Keratinocyte (primary cell): ENCODE measurements around the gene FLAD1. TPM values are rescaled to one million over a fixed set of nuclear protein-coding genes. Genes with fewer than 3 reads are reported as not detected.

Source experiments
- DNase-seq: peaks from one replicate; pipeline ENCODE4 v3.0.0-alpha.2; 2011; ENCODE audit warnings: low read depth, missing footprints, low spot score
- FAIRE-seq: peaks from 2 replicates; lab custom pipeline; 2011; peaks lifted over from hg19 to GRCh38; lab: Jason Lieb, UNC
- H2AFZ ChIP-seq: 2 replicates; pipeline ENCODE4 v1.6.0; 2012; ENCODE audit warnings: low read length, control low read depth, inconsistent platforms; ENCODE audit not compliant: control insufficient read depth
- H3K27ac ChIP-seq: 2 replicates; pipeline ENCODE4 v1.5.1; 2011; ENCODE audit warnings: low read length; ENCODE audit not compliant: control insufficient read depth, insufficient read depth
- H3K27me3 ChIP-seq: 3 replicates; pipeline ENCODE4 v1.6.0; 2011; ENCODE audit warnings: low read length; ENCODE audit not compliant: control insufficient read depth, insufficient read depth; ENCODE audit errors: extremely low read depth
- H3K36me3 ChIP-seq, 2 experiments: 2 replicates in 1 of 2; 3 replicates in 1 of 2; pipeline ENCODE4 v1.5.1; 2011; ENCODE audit warnings: low read length in 2 of 2, mild to moderate bottlenecking in 1 of 2; ENCODE audit not compliant: control insufficient read depth in 2 of 2, insufficient read depth in 2 of 2; ENCODE audit errors: extremely low read depth in 1 of 2
- H3K4me1 ChIP-seq: 3 replicates; pipeline ENCODE4 v1.5.1; 2011; ENCODE audit warnings: low read length; ENCODE audit not compliant: control insufficient read depth, insufficient read depth; ENCODE audit errors: extremely low read depth
- H3K4me2 ChIP-seq: 3 replicates; pipeline ENCODE4 v1.6.0; 2011; ENCODE audit warnings: low read depth, low read length; ENCODE audit not compliant: control insufficient read depth, insufficient read depth; ENCODE audit errors: extremely low read depth
- H3K4me3 ChIP-seq, 3 experiments: fragments of 200-600 bp in 1 of 3; sonication (generic) in 1 of 3; 2 replicates in 2 of 3; 3 replicates in 1 of 3; pipeline ENCODE4 v1.5.1; 2011 to 2016; ENCODE audit warnings: low read length in 3 of 3, mild to moderate bottlenecking in 3 of 3, control low read depth in 2 of 3, inconsistent platforms in 1 of 3, low read depth in 1 of 3, mixed read lengths in 1 of 3, mixed run types in 1 of 3, moderate library complexity in 1 of 3; ENCODE audit not compliant: control insufficient read depth in 2 of 3, insufficient read depth in 2 of 3; ENCODE audit errors: extremely low read depth in 1 of 3
- H3K79me2 ChIP-seq: 2 replicates; pipeline ENCODE4 v1.6.0; 2012; ENCODE audit warnings: low read length; ENCODE audit not compliant: control insufficient read depth, insufficient read depth
- H3K9ac ChIP-seq: 3 replicates; pipeline ENCODE4 v1.6.0; 2011; ENCODE audit warnings: low read length; ENCODE audit not compliant: control insufficient read depth, insufficient read depth; ENCODE audit errors: extremely low read depth
- H3K9me1 ChIP-seq: 3 replicates; pipeline ENCODE4 v1.6.0; 2011; ENCODE audit warnings: low read length; ENCODE audit not compliant: control insufficient read depth, insufficient read depth; ENCODE audit errors: extremely low read depth
- H3K9me3 ChIP-seq: 2 replicates; pipeline ENCODE4 v1.5.1; 2012; ENCODE audit warnings: low read depth, low read length; ENCODE audit not compliant: control insufficient read depth
- H4K20me1 ChIP-seq: 3 replicates; pipeline ENCODE4 v1.6.0; 2011; ENCODE audit warnings: low read length; ENCODE audit not compliant: control insufficient read depth, insufficient read depth; ENCODE audit errors: extremely low read depth
- CTCF ChIP-seq, 3 experiments: IDR thresholded peaks in 1 of 3; conservative IDR thresholded peaks in 1 of 3; optimal IDR thresholded peaks in 1 of 3; 2 replicates in 2 of 3; 3 replicates in 1 of 3; pipeline versions ENCODE3 to v1.5.1; 2011; ENCODE audit warnings: low read length in 3 of 3, mild to moderate bottlenecking in 3 of 3, moderate library complexity in 2 of 3, control low read depth in 1 of 3, inconsistent platforms in 1 of 3; ENCODE audit not compliant: insufficient read depth in 2 of 3; ENCODE audit errors: extremely low read depth in 1 of 3
- EZH2 ChIP-seq: IDR thresholded peaks from one replicate; pipeline ENCODE4 v1.6.1; 2012; ENCODE audit warnings: inconsistent platforms, mild to moderate bottlenecking, low read length, moderate library complexity
- dilution Hi-C: fragments of 300-500 bp; cut with MboI; formaldehyde crosslinking; loops from one replicate; pipeline ENCODE4 v1.7.0; 2020; ENCODE audit warnings: low sequenced_read_pairs; ENCODE audit not compliant: extremely low pct_ligation_motif_present
- polyA plus RNA-seq, 5 experiments: library from polyadenylated mRNA; depleted of rRNA in 3 of 5; stranded (reverse) in 3 of 5; stranded (forward) in 1 of 5; unstranded in 1 of 5; fragments of >200 nt; gene quantifications; 1 replicate in 1 of 5; 2 replicates in 3 of 5; 3 replicates in 1 of 5; pipeline versions ENCODE4 v1.2.1 to v1.2.3, GENCODE V29; 2011 to 2012; ENCODE audit warnings: missing spikeins in 2 of 5, low read depth in 1 of 5, low replicate concordance in 1 of 5

Gene FLAD1
- polyA plus RNA-seq, 1 donor (not counting 4 experiments of a cell fraction or from before 2014, with no cell fraction given): 51.4 TPM

- Histone ChIP-seq H2AFZ (no peak overlapping the region), H3K36me3 (no peaks in the 10 kb centered on the region), H3K27me3 (no peaks in the 10 kb centered on the region), H3K9me1 (no peaks in the 10 kb centered on the region), H4K20me1 (no peaks in the 10 kb centered on the region), H3K4me1 (peaks cover 22% of the 10 kb centered on the region), H3K4me2 (no peak overlapping the region), H3K27ac (no peak overlapping the region), H3K4me3 (no peak overlapping the region), H3K9me3 (no peaks in the 10 kb centered on the region), H3K9ac (no peak overlapping the region), H3K79me2 (no peaks in the 10 kb centered on the region)
- no peak for TF ChIP-seq EZH2
- TF ChIP-seq CTCF (optimal IDR thresholded peaks at IDR 0.05 in 1 of 3, IDR thresholded peaks at IDR 0.05 in 1 of 3, conservative IDR thresholded peaks at IDR 0.05 in 1 of 3; ENCODE audit: extremely low read depth in 1 of 3, insufficient read depth in 2 of 3, low read length in 3 of 3): no peak
- FAIRE-seq (no peak), DNase-seq (no peak)
- dilution Hi-C loops: no loop called here
These were observed 43.0 kb downstream of the FLAD1 start for GRCh38 chr1:155026154-155026553.

GRCh38 chr1:155026588-155026987 is 43.4 kb downstream of the FLAD1 start:
- no peak overlapping the region for H3K4me2 ChIP-seq

More at GRCh38 chr1:155026588-155026987, 43.4 kb downstream of the FLAD1 start:
- Histone ChIP-seq H2AFZ (no peak overlapping the region), H3K9me1 (no peaks in the 10 kb centered on the region), H3K27ac (no peak overlapping the region), H3K27me3 (no peaks in the 10 kb centered on the region), H3K79me2 (no peaks in the 10 kb centered on the region), H3K36me3 (no peaks in the 10 kb centered on the region), H3K9ac (no peak overlapping the region), H3K4me3 (no peak overlapping the region), H4K20me1 (no peaks in the 10 kb centered on the region), H3K4me1 (peaks cover 19% of the 10 kb centered on the region), H3K9me3 (no peaks in the 10 kb centered on the region)
- dilution Hi-C loops: no loop called here
- TF ChIP-seq CTCF (optimal IDR thresholded peaks at IDR 0.05 in 1 of 3, IDR thresholded peaks at IDR 0.05 in 1 of 3, conservative IDR thresholded peaks at IDR 0.05 in 1 of 3; ENCODE audit: extremely low read depth in 1 of 3, insufficient read depth in 2 of 3, low read length in 3 of 3) (no peak), EZH2 (no peak)
- DNase-seq: no peak
- FAIRE-seq: peak; percentile 81
